Activated CD8-positive, alpha-beta memory T cell treated with anti-CD3 and anti-CD28 coated beads for 36 hours (primary cell): Measurements from ENCODE around the gene GCNT2. TPM values are rescaled to one million over a fixed set of nuclear protein-coding genes. Genes with fewer than 3 reads are reported as not detected.
"Not testable (repeated sequence)": the region's sequence is repeated elsewhere in the genome, so short reads cannot be mapped to it uniquely, and the experiment has no call there.

Experiments used
- CTCF ChIA-PET: fragments of 350-600 bp; sonication (Branson Sonifier 250); formaldehyde crosslinking; loops from one replicate; lab custom pipeline; 2021; ENCODE audit warnings: antibody characterized with exemption; lab: Charles Lee
- POLR2A ChIA-PET: fragments of 350-600 bp; sonication (Branson Sonifier 250); formaldehyde crosslinking; loops from one replicate; lab custom pipeline; 2021; ENCODE audit warnings: antibody characterized with exemption; lab: Charles Lee
- total RNA-seq, 2 experiments: library from RNA; stranded (reverse); gene quantifications; one replicate each; pipeline ENCODE4 v1.2.3, GENCODE V29; 2021

The GCNT2 gene
- total RNA-seq, 2 experiments from 2014 or later, result 1.7 TPM

DNA sequence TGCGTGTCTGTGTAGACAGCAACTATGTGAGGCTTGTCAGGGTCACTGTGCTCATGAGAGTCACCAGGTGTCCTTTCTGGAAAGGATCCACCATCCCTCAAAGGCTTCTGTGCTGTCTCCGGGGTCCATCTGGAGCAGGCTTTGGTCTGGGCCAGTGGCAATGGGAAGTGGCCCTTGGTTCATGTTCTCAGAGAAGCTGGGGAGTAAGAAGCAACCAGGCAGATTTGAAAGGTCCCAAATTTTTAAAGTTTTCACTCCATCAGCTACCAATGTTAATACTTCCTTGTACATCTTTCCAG, 68.2 kb downstream of the GCNT2 start:
- ChIA-PET POLR2A (no interaction called here), CTCF (no interaction called here)

DNA sequence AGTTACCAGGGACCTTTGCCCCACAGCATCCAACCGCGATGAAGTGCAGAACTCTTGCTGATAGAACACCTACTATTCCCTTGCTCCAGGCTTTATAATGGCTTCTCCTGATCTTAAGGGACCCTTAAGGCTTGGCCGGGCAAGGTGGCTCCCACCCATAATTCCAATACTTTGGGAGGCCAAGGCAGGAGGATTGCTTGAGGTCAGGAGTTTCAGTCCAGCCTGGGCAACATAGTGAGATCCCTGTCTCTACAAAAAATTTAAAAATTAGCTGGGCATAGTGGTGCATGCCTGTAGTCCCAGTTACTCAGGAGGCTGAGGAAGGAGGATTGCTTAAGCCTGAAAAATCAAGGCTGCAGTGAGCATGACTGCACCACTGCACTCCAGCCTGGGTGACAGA, 68.8 kb downstream of the GCNT2 start:
- ChIA-PET POLR2A (no interaction called here), CTCF (no interaction called here)

DNA sequence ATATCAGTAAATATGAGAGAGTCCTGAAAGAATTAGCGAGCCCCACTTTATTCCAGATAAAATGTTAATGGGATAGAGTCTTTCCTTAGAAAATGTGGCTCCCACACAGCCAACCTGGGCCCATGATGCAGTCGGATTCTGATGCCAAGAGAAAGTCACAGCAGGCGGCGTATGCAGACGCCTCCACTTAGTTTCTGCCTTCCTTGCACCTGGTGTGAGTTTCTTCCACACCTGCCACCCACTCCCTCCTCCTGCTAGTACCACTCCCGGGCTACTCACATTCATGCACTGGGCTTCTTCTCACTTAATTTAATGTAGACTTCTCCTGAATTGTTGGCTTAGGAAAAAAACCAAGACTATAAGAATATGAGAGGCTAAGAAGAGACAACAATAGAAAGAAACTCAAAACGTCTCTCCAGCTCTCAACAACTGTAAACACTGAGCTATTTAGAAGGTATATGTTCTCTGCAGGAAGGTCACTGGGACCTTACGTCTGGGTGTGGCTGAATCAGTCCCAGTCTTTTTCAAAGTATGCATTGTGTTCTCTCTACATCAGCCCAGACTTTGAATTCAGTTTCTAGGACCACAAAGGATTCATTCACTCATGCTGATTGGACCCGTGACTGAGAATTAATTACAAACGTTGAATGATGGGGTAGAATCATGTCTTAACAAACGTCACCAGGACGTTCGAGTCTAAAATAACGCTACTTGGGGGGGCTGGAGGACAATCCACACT, 70.4 kb downstream of the GCNT2 start:
- POLR2A ChIA-PET, result no interaction called here

DNA sequence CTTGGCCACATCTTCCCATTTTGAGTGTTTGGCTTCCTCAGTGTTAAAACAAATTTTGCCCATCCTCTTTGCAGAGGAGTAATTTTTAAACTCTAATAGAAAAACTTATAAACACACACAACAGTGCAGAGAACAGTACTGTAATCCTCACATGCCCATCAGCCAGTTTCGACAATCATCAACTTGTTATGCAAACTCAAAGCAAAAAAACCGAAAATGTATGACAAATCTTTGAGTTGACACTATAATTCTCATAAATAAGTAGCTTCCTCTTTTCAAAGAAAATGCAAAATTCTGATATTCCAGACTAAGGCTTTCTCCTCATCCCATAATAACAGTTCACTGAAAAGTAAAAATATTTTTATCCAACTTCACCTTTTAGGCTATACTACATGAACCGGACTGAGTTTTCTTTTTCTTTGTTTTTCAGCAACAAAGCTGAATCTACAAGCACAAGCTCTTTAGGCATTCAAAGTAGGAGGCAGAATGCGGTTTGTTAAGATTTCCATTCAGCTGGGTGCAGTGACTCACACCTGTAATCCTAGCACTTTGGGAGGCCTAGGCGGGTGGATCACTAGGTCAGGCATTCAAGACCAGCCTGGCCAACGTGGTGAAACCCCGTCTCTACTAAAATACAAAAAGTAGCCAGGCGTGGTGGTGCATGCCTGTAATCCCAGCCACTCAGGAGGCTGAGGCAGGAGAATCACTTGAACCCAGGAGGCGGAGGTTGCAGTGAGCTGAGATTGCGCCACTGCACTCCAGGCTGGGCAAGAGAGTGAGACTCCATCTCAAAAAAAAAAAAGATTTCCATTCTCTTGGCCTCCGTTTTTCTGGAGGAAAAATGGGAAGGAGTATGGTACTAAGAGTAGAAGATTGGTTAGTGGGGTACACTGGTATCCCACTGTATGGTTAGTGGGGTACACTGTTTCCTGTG, 74.8 kb downstream of the GCNT2 start:
- CTCF ChIA-PET, result interaction anchor here (0.7 kb wide), 1 partner anchor 1989 kb away, joined by 5 read pairs; no protein-coding TSS in a partner anchor
- POLR2A ChIA-PET, result no interaction called here

More for the DNA sequence above, 70.4 kb downstream of the GCNT2 start:
- CTCF ChIA-PET, result no interaction called here

DNA sequence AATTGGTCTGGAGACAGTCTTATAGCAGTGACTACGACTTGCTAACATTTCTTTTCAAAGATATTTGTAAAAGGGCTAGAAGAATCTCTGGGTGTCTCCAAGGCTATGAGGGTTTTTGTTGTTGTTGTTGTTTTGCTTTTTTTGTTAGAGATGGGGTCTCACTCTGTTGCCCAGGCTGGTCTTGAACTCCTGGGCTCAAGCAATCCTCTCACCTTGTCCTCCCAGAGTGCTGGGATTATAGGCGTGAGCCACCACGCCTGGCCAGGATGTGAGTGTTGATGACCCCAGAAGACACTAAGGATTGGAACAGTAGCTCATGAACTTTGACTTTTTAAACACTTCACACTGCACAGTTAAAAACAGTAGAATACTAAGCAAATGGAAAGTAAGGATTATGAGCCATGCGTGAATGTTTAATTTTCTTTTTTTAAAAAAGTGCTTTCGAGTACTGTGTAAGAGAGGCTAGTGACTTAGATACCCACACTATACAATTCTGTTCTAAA, 76.4 kb downstream of the GCNT2 start:
- ChIA-PET POLR2A (no interaction called here), CTCF (no interaction called here)

DNA sequence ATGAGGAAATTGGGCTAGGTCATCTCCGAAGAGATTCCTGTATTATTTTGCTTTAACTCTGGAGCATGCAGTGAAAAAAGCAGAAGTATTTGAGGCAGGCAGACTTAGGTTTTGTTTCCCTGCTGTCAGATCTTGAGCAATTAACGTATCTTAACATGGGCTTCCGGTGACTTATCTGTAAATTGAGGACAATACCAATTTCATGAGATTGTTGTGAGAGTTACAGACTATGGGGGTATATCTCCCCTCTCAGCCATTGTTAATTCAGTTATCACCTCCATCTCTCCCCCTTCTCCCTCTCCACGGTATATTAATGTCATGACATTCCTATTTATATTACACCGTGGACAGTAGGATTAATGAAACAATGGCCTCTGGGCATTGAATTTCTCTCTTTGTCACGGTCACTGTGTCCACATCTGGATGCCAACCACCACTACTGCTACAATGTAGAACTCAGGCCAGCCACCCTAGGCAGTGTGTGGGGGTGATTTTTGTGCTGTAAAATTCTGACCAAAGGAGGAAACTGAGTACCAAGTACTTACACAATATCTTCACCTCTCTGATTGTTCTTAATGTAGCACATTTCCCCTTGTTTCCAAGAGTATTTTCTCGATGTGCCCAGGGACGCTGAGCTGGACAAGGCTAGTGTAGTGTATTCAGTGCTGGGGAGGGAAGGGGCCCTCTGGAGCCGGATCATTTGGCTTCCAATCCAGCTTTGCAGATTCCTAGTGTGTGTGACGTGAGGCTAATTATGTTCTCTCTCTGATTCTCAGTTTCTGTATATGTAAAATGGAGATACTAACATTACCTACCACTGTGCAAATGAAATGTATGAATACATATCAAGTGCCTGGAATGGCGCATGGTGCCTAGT, 77.2 kb downstream of the GCNT2 start:
- CTCF ChIA-PET, result no interaction called here
- POLR2A ChIA-PET, result no interaction called here

DNA sequence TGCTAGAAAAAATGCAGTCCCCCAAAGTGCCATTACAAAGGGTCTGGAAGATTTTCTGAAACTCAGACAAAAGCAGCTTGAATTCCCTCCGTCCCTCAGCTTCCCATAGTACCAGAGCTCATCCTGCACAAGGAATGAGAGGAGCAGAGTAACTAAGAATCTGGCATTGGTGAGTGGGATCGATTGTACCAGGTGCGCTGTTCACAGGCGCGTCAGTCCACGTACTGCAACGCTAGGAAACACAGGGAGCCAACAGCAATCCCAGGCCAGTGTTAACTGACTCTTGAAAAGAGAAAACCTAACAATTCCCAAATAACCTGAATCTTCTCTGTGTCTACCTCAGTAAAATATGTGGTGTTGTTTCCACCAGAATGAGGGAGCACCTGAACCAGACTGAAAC, 77.9 kb downstream of the GCNT2 start:
- ChIA-PET CTCF (no interaction called here), POLR2A (no interaction called here)

DNA sequence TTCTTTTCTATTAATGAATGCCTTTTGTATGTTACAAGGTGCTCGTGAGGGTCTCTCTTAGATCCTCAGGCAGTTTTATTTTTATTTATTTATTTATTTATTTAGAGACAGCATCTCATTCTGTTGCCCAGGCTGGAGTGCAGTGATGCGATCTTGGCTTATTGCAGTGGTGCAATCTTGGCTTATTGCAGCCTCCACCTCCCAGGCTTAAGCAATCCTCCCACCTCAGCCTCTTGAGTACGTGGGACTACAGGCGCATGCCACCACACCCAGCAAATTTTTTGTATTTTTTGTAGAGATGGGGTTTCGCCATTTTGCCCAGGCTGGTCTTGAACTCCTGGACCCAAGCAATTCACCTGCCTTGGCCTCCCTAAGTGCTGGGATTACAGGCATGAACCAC, 79.5 kb downstream of the GCNT2 start:
- POLR2A ChIA-PET, CTCF ChIA-PET: not testable (repeated sequence)

DNA sequence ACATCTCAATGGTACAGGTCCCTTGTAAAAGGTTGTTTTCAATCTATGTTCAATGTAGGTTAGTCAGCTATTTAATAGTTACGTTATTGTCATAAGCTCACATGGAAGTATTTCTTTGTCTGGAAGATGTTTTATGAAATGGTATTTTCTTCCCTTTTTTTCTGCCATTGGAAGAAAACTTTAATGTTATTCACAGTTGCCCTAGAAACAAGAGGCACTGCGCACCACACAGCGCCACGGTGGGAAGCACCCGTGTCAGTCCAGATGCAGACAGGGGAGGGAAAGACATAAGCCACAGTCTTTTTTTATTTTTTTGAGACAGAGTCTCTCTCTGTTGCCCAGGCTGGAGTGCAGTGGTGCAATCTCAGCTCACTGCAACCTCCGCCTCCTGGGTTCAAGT, 82.1 kb downstream of the GCNT2 start:
- CTCF ChIA-PET, result interaction anchor here (0.6 kb wide), 1 partner anchor 83 kb away, joined by 3 read pairs; no protein-coding TSS in a partner anchor
- POLR2A ChIA-PET, result no interaction called here

DNA sequence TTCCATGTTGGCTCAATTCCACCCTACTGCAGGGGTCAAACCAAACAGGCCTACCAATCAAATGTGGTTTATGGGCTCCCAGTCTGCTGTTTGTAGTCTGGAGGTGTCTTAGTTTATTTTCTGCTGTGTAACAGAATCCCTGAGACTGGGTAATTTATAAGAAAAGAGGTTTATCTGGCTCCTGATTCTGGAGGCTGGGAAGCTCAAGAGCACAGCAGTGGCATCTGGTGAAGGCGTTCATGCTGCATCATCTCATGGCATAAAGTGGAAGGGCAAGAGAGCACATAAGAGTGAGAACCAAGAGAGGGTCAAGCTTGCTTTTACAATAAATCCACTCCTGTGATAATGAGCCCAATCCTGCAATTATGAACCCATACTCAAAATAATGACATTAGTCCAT, 87.9 kb downstream of the GCNT2 start:
- ChIA-PET CTCF (no interaction called here), POLR2A (no interaction called here)

DNA sequence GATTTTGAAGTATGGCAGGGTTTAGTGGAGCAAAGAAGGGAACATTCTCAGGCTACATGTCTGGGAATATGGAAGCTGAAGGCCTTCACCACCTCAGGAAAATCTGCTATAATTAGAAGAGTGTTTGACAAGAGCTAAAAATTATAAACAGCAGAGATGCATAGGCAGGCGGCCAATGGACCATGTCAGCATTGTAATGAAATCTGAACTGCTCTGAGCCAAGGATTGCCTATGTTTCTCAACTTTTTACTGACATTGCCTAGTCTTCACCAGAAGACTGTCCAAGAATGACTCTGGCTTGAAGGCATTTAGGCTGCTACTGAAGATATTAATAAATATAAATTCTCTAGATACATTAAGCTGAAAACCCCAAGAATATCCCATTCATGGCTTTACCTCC, 89.1 kb downstream of the GCNT2 start:
- CTCF ChIA-PET, result no interaction called here
- POLR2A ChIA-PET, result no interaction called here

DNA sequence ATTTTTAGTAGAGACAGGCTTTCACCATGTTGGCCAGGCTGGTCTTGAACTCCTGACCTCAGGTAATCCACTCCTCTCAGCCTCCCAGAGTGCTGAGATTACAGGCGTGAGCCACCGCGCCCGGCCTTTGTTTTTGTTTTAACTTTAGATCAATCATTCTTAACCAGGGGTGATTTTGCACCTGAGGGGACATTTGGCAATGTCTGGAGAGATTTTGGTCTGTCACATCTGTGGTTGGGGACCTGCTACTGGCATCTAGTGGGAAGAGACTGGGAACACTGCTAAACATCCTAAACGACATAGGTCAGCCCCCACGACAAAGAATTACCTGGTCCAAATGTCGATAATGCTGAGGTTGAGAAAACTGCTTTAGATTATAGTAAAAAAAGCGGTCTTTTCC, 91.0 kb downstream of the GCNT2 start:
- ChIA-PET POLR2A (no interaction called here), CTCF (no interaction called here)

DNA sequence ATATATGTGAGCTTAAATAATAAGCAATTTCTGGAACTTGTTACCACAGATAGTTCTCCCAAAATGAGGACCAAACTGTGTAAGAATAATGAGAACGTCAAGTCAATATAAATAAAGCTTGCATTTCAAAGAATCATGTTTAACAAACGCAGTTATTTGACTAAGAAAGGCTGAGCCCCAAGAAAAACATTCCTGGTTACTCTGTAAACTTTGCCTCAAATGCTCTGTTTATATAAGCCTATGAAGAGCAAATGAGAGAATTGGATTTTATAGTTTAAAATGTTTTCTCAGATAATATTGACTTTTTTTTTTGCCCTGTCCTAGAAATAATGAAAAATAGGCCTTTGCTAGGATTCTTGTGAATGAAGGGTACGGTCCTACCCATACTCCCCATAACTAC, 91.9 kb downstream of the GCNT2 start:
- ChIA-PET POLR2A (no interaction called here), CTCF (no interaction called here)

DNA sequence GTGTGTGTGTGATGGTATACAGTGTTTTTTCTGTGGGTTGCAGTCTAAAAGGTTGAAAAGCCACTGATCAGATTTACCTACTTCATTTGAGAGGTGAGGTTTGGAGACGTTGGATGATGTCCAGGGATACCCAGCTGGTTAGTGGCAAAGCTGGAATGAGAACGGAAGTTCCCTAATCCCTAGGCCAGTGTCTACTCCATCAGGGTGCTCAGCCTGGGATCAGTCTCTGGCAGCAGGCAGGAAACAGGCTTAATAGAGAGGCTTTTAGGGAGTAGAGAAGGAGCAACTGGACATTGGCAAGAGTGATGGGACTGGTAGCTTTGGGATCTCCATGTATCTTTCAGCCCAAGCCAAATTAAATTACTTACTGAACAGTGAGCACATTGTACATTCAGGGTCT, 92.6 kb downstream of the GCNT2 start:
- ChIA-PET POLR2A (no interaction called here), CTCF (interaction anchor here (0.7 kb wide), 1 partner anchor 9 kb away, joined by 3 read pairs; no protein-coding TSS in a partner anchor)

DNA sequence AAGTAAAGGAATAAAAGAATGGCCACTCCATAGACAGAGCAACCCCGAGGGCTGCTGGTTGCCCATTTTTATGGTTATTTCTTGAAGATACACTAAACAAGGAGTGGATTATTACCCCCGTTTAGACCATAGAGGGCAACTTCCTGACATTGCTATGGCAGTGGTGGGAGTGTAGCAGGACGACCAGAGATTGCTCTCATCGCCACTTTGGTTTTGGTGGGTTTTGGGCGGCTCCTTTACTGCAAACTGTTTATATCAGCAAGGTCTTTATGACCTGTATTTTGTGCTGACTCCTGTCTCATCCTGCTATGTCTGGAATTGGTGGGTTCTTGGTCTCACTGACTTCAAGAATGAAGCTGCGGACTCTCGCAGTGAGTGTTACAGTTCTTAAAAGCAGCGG, 94.5 kb downstream of the GCNT2 start:
- POLR2A ChIA-PET, result no interaction called here
- CTCF ChIA-PET, result no interaction called here

DNA sequence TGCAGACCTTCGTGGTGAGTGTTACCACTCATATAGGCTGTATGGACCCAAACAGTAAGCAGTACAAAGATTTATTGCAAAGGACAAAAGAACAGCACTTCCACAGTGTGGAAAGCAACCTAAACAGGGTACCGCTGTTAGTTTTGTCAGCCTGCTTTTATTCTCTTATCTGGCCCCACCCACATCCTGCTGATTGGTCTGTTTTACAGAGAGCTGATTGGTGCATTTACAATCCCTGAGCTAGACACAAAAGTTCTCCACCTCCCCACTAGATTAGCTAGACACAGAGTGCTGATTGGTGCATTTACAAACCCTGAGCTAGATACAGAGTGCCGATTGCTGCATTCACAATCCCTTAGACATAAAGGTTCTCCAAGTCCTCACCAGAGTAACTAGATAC, 95.1 kb downstream of the GCNT2 start:
- POLR2A ChIA-PET, CTCF ChIA-PET: not testable (repeated sequence)

DNA sequence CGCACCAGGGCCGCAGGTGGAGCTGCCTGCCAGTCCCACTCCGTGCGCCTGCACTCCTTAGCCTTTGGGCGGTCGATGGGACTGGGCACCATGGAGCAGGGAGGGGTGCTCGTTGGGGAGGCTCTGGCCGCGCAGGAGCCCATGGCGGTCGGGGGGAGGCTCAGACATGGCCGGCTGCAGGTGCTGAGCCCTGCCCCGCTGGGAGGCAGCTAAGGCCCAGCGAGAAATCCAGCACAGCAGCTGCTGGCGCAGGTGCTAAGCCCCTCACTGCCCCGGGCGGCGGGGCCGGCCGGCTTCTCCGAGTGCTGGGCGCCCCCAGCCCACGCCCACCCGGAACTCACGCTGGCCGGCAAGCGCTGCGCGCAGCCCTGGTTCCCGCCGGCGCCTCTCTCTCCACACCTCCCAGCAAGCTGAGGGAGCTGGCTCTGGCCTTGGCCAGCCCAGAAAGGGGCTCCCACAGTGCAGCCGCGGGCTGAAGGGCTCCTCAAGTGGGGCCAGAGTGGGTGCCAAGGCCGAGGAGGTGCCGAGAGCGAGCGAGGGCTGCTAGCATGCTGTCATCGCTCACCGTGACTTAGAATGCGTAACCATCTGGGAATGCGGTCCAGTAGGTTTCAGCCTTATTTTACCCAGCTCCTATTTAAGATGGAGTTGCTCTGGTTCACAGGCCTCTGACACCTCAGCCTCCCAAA, 96.0 kb downstream of the GCNT2 start:
- ChIA-PET POLR2A (no interaction called here), CTCF (interaction anchor here (0.7 kb wide), 1 partner anchor 22 kb away, joined by 3 read pairs; no protein-coding TSS in a partner anchor)

DNA sequence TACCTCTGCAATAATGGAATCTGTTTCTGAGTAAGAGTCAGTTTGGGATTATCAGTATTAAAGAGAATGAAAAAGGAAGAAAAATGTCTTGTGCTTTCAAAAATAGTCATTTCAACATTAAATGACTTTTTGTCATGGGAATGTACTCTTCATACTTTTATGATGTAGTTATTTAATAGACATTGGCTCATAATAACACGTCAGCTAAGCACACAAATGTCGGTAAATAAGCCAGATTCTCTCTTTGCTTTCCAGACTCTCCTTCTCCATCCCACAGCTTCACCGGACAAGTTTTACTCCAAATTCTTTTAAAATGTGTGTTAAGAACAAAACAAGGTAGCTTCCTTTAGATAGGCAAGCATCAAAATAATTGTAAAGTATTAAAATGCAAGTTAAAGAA, 97.3 kb downstream of the GCNT2 start:
- ChIA-PET CTCF (interaction anchor here (0.6 kb wide), 1 partner anchor 480 kb away, joined by 4 read pairs; no protein-coding TSS in a partner anchor), POLR2A (no interaction called here)

DNA sequence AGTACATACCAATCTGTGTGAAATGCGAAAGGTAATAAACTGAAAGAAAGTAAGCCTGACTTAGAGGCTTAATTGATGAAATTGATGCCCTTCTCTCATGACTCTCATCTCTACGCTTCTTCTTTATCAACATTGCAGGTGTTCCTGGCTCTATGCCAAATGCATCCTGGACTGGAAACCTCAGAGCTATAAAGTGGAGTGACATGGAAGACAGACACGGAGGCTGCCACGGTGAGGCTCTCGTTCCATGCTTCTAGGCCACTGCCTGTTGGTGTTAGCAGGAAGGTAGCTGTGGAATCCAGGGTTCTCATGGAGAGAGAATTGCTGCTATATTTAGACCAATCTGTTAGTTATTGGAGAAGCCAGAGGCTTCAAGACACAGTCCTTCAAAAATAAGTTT, 100.1 kb downstream of the GCNT2 start:
- ChIA-PET CTCF (no interaction called here), POLR2A (no interaction called here)
